Activated CD4-positive, alpha-beta memory T cell treated with anti-CD3 and anti-CD28 coated beads for 36 hours (primary cell): Measurements from ENCODE around the gene C6orf120. TPM values are rescaled to one million over a fixed set of nuclear protein-coding genes. Genes with fewer than 3 reads are reported as not detected.
A peak's percentile ranks its signal among the peaks of the same experiment; 100 is the strongest.

Experiments used
- CTCF ChIA-PET: fragments of 350-600 bp; sonication (Branson Sonifier 250); formaldehyde crosslinking; loops from one replicate; lab custom pipeline; 2021; ENCODE audit warnings: antibody characterized with exemption, inconsistent platforms; lab: Charles Lee
- POLR2A ChIA-PET: fragments of 350-600 bp; sonication (Branson Sonifier 250); formaldehyde crosslinking; loops from one replicate; lab custom pipeline; 2021; ENCODE audit warnings: antibody characterized with exemption; lab: Charles Lee
- DNase-seq: peaks from one replicate; pipeline ENCODE4 v3.0.0-alpha.2; 2020
- H3K27ac Mint-ChIP-seq: one replicate; pipeline ENCODE4 v1.8.0; 2021; ENCODE audit warnings: mixed read lengths
- H3K27me3 Mint-ChIP-seq: one replicate; pipeline ENCODE4 v1.8.0; 2021; ENCODE audit warnings: mixed read lengths
- H3K36me3 Mint-ChIP-seq: one replicate; pipeline ENCODE4 v1.8.0; 2021; ENCODE audit warnings: mixed read lengths
- H3K4me1 Mint-ChIP-seq: one replicate; pipeline ENCODE4 v1.8.0; 2021; ENCODE audit warnings: low read depth, mixed read lengths
- H3K4me3 Mint-ChIP-seq: one replicate; pipeline ENCODE4 v1.8.0; 2021; ENCODE audit warnings: mild to moderate bottlenecking, mixed read lengths
- H3K9me3 Mint-ChIP-seq: one replicate; pipeline ENCODE4 v1.8.0; 2021; ENCODE audit warnings: mixed read lengths
- intact Hi-C: fragments of 100-400 bp; cut with micrococcal nuclease; formaldehyde crosslinking; loops from one replicate; pipeline ENCODE4 v1.15.1; 2023
- total RNA-seq, 2 experiments: library from RNA; stranded (reverse); gene quantifications; one replicate each; pipeline ENCODE4 v1.2.3, GENCODE V29; 2021

C6orf120 gene
- total RNA-seq, 2 experiments from 2014 or later: 15.1 to 15.4 TPM

DNA sequence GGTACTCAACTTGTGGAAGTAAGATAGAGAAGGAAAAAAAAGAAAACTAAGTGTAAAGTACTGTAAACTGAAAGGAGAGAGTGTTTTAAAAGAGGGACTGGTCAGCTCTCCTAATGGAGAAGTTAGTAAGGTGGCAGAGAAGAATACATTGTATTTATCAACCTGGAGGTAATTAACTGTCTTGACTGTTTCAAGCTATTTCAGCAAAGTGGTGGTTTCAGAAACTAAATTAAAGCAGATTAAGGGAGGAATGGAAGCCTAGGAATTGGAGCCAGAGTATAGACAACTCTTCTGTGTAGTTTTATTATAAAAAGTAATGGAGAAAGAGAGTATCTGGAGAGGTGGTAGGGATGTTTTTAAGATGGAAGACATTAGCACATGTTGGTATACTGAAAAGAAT, 25.0 kb downstream of the C6orf120 start:
- H3K4me3 Mint-ChIP-seq: no peak overlapping the region
- no peak overlapping the region for H3K27ac Mint-ChIP-seq
- DNase-seq: no peak
- POLR2A ChIA-PET: no interaction called here
- peaks cover 6% of the 10 kb centered on the region for H3K36me3 Mint-ChIP-seq
- no peaks in the 10 kb centered on the region for H3K9me3 Mint-ChIP-seq
- CTCF ChIA-PET: interaction anchor here (0.6 to 0.8 kb wide), 2 partner anchors 63 to 198 kb away, joined by 3 read pairs; no protein-coding TSS in a partner anchor
- intact Hi-C loops: loop anchor here (10.0 kb wide), 1 partner anchor 512 kb away; no protein-coding TSS in a partner anchor
- H3K27me3 Mint-ChIP-seq: no peaks in the 10 kb centered on the region
- peaks cover 18% of the 10 kb centered on the region for H3K4me1 Mint-ChIP-seq

DNA sequence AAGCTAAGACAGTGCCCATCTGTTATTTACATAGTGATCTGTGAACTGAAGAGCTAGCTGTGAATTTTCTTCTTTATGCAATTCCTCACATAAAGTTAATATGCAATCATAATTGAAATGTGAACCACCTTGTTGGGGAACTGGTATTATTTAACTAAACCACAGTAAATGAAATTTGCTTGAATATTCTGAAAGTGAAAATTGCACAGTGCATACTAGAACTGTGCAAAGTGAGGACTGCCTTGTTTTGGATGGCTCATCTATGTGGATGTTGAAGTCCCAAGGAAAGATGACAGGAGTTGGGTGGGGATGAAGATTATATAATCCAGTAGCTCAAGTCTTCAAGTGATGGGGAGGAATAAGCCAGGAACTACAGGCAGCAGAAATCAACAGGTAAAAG, 28.0 kb downstream of the C6orf120 start:
- H3K9me3 Mint-ChIP-seq: no peaks in the 10 kb centered on the region
- intact Hi-C loops: loop anchor here (10.0 kb wide), 1 partner anchor 515 kb away; no protein-coding TSS in a partner anchor
- no peak overlapping the region for H3K4me3 Mint-ChIP-seq
- POLR2A ChIA-PET: no interaction called here
- peaks cover 14% of the 10 kb centered on the region for H3K4me1 Mint-ChIP-seq
- no peaks in the 10 kb centered on the region for H3K36me3 Mint-ChIP-seq
- no peak for DNase-seq
- no peak overlapping the region for H3K27ac Mint-ChIP-seq
- H3K27me3 Mint-ChIP-seq: no peaks in the 10 kb centered on the region
- CTCF ChIA-PET: no interaction called here

DNA sequence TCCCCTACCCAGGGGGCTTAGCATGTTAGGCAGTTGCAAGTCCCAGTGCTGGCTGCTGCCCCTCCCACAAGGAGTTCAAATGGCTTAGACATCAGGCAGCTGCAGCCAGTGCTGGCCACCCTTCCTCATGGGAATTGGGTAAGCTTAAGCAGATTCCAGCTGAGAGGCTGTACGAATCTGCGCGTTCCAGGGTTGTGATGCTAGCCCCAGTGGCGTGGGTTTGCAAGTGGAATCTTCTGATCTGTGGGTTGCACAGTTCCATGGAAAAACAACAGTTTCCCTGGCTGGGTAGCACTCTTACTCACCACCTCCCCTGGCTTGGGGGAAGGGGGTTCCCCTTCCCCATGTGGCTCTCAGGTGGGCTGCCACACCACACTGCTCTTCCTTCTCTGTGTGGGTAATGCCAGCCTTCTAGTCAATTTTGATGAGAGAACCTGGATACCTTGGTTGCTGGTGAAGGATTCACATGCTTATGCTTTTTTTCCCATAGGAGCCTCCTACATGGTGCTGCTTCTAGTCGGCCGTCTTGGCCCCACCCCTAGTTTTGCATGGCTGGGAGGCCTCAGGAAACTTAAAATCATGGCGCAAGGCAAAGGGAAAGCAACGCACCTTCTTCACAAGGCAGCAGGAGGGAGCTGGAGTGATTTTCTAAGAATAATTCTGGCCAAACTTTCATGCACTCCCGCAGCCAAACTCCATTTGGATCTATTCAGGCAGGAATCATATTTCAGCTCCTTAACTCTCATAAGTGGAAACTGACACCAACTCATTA, 36.5 kb downstream of the C6orf120 start:
- CTCF ChIA-PET: no interaction called here
- no peak overlapping the region for H3K4me3 Mint-ChIP-seq
- H3K4me1 Mint-ChIP-seq: no peaks in the 10 kb centered on the region
- no peak overlapping the region for H3K27ac Mint-ChIP-seq
- H3K27me3 Mint-ChIP-seq: peaks cover 7% of the 10 kb centered on the region
- POLR2A ChIA-PET: no interaction called here
- no peak for DNase-seq
- H3K36me3 Mint-ChIP-seq: no peaks in the 10 kb centered on the region
- no peaks in the 10 kb centered on the region for H3K9me3 Mint-ChIP-seq
- intact Hi-C loops: no loop called here

DNA sequence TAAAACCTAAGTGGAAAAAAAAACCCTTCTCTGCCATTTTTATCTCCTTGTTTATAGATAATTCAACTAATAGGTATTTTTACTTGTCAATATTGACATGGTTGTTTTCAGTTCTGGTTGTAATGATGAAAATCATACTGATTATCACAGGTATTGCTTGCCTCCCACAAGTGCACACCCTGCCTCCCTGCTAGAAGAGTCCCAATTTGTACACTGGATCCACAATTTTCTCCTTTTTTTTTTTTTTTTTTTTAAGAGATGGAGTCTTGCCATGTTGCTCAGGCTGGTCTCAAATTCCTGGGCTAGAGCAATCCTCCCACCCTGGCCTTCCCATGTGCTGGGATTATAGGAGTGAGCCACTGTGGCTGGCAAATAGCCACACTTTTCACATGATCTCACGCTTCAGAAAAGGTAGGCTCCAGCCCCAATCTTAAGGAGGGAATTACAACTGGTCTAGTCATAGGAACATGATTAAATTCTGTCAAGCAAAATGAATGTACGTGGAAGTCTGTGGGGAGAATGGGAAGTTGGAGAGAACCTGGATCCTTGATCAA, 37.1 kb downstream of the C6orf120 start:
- peaks cover 7% of the 10 kb centered on the region for H3K27me3 Mint-ChIP-seq
- DNase-seq: no peak
- H3K4me3 Mint-ChIP-seq: no peak overlapping the region
- H3K9me3 Mint-ChIP-seq: no peaks in the 10 kb centered on the region
- H3K27ac Mint-ChIP-seq: no peak overlapping the region
- ChIA-PET CTCF (no interaction called here), POLR2A (no interaction called here)
- intact Hi-C loops: no loop called here
- no peaks in the 10 kb centered on the region for H3K36me3 Mint-ChIP-seq
- H3K4me1 Mint-ChIP-seq: no peaks in the 10 kb centered on the region

DNA sequence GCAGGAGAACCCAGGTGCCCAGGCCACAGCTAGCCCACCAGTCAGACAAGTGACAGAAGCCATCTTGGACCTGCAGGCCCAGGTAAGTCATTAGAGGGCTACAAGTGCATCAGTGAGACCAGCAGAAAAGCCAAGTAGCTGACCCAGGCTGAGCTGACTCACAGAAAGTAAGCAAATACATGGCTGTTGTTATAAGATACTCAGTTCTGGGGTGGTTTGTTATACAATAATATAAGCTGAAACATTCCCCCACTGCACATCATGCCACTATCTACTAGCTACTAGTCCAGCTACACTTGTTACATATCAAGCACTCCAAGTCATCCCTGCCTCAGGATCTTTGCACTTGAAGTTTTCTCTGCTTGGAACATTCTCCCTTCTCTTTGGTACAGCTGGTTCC, 39.4 kb downstream of the C6orf120 start:
- intact Hi-C loops: no loop called here
- no peak overlapping the region for H3K4me3 Mint-ChIP-seq
- no peak for DNase-seq
- ChIA-PET POLR2A (interaction anchor here (1.0 to 2.0 kb wide), 2 partner anchors 9 to 39 kb away, joined by 3 to 5 read pairs; partner anchors contain the start of gene C6orf120), CTCF (interaction anchor here (0.6 kb wide), 1 partner anchor 617 kb away, joined by 3 read pairs; no protein-coding TSS in a partner anchor)
- no peak overlapping the region for H3K27ac Mint-ChIP-seq
- no peaks in the 10 kb centered on the region for H3K36me3 Mint-ChIP-seq
- H3K9me3 Mint-ChIP-seq: peaks cover 7% of the 10 kb centered on the region
- H3K27me3 Mint-ChIP-seq: peaks cover 5% of the 10 kb centered on the region
- H3K4me1 Mint-ChIP-seq: no peaks in the 10 kb centered on the region

DNA sequence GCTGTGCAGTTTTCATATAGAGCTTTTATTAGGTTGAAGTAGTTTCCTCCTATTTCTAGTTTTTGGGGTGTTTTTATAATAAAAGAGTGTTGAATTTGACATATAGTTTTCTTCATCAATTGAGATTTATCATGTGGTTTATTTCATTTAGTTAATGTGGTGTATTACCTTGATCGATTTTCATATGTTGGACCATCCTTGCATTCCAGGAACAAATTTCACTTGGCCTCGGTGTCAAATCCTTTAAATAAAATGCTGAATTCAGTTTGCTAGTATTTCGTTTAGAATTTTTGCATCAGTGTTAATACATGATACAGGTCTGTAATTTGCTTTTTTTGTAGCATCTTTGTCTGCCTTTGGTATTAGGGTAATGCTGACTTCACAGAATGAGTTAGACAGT, 43.5 kb downstream of the C6orf120 start:
- peaks cover 12% of the 10 kb centered on the region for H3K4me1 Mint-ChIP-seq
- peaks cover 20% of the 10 kb centered on the region for H3K36me3 Mint-ChIP-seq
- no peak for DNase-seq
- H3K27ac Mint-ChIP-seq: no peak overlapping the region
- no peak overlapping the region for H3K4me3 Mint-ChIP-seq
- H3K27me3 Mint-ChIP-seq: no peaks in the 10 kb centered on the region
- intact Hi-C loops: no loop called here
- POLR2A ChIA-PET: no interaction called here
- H3K9me3 Mint-ChIP-seq: peaks cover 12% of the 10 kb centered on the region
- CTCF ChIA-PET: no interaction called here

DNA sequence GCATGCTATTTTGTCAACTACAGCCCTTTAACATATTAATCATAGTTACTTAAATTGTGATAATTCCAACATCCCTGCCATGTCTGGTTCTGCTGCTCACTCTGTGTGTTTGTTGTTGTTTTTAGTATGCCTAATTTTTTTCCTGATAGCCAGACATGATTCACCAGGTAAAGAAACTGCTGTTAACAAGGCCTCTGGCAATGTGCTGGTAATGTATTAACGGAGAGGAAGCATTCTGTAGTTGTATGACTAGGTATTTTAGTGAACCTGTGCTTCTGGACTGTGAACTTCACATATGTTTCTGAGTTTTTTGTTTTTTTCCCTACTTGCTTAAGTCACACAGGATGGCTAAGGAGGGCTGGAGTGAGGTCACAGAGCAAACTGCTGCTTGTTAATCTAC, 44.6 kb downstream of the C6orf120 start:
- Mint-ChIP-seq H3K27me3 (no peaks in the 10 kb centered on the region), H3K27ac (no peak overlapping the region), H3K9me3 (peaks cover 12% of the 10 kb centered on the region), H3K4me1 (peaks cover 12% of the 10 kb centered on the region), H3K36me3 (peaks cover 26% of the 10 kb centered on the region), H3K4me3 (no peak overlapping the region)
- CTCF ChIA-PET: no interaction called here
- intact Hi-C loops: no loop called here
- DNase-seq: no peak
- POLR2A ChIA-PET: no interaction called here

DNA sequence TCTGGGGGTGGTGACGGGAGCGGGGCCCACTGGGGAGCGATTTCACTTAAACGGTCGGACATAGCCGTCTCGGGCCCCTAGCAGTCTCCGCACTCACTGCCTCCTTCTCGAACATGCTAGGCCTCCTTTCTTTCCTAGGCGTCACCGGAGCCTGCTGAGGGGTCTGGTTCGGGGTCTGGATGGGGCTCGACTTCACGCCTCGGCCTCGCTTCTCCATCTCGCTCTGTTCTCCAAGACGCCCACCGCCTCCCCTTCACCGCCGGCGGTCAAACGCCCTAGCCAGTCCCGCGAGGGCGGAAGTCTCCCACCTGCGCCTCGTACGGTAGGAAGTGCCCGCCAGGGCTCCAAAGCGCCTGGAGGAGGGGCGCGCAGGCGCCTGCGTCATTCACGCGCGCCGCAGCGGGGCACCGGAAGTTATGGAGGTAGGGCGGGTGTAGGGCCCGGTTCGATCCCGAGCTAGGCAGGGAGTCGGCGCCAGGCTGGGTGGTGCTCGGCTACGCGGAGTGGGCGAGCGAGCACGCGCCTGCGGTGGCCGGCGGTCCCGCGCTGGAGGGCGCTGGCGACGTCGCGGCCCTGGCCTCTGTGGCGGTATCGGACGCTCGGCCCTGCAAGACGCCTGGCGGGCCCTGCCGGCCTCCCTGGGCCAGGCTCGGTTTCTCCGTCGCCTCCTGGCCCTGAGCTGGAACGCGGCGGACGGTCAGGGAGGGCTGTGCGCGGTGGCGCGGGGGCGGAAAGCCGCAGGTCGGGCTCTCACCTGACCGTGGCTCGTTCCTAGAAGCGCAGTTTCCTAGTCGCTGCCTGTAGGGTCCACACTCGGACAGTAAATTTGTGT, 49.5 kb downstream of the C6orf120 start, which contains the start of the genes DYNLT2 and ERMARD:
Gene DYNLT2, minus strand, starts transcription at position 331 of the 832 bp plus-strand sequence. Its CDS starts 114 bp downstream, at position 217.
Gene ERMARD, plus strand, starts transcription at position 381 of the 832 bp plus-strand sequence. Its CDS starts 36 bp downstream, at position 417.
- peak; percentile 96 for DNase-seq
- intact Hi-C loops: loop anchor here (1.0 kb wide), 4 partner anchors 28 to 803 kb away; partner anchors contain the start of genes C6orf120, TBP and WDR27
- Mint-ChIP-seq H3K4me3 (peak within 1 kb of the TSS; percentile 95), H3K27me3 (no peaks in the 10 kb centered on the region), H3K27ac (peak within 1 kb of the TSS; percentile 98), H3K9me3 (peaks cover 5% of the 10 kb centered on the region), H3K36me3 (peaks cover 25% of the 10 kb centered on the region), H3K4me1 (peaks cover 29% of the 10 kb centered on the region)
- ChIA-PET CTCF (interaction anchor here (1.0 to 1.3 kb wide), 3 partner anchors 39 to 833 kb away, joined by 3 to 7 read pairs (median 4); partner anchors contain the start of genes PDCD2 and TBP), POLR2A (interaction anchor here (0.7 to 4.1 kb wide), 10 partner anchors 22 to 802 kb away, joined by 3 to 34 read pairs (median 6); partner anchors contain the start of genes C6orf120, FAM120B, PHF10 and PSMB1)

DNA sequence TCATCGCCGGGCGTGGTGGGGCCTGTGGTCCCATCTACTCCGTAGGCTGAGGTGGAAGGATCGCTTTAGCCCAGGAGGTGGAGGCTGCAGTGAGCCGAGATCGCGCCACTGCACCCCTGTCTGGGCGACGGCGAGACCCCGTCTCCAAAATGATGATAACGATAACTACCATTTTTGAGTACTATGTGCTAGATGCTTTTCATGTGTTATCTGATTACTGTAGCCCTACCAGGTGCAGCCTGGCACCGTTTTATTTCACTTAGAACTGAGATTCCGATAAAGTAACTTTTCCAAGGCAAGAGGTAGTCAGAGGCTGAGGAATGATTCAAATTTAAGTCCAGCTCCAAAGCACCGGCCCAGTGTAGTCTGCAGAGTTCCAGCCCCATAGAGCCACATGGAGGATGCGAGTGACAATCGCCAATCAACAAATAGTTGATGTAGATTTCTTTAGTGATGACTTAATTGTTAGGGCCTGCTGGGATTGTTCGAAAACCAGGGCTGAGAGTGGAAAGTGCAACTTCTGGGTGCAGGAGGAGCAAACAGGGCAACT, 50.2 kb downstream of the C6orf120 start:
- peaks cover 29% of the 10 kb centered on the region for H3K4me1 Mint-ChIP-seq
- H3K36me3 Mint-ChIP-seq: peaks cover 29% of the 10 kb centered on the region
- H3K9me3 Mint-ChIP-seq: peaks cover 3% of the 10 kb centered on the region
- H3K27ac Mint-ChIP-seq: peak overlapping the region; percentile 98
- CTCF ChIA-PET: interaction anchor here (1.0 to 1.3 kb wide), 3 partner anchors 38 to 832 kb away, joined by 3 to 7 read pairs (median 4); partner anchors contain the start of genes PDCD2 and TBP
- POLR2A ChIA-PET: interaction anchor here (0.7 to 4.1 kb wide), 9 partner anchors 21 to 801 kb away, joined by 3 to 34 read pairs (median 6); partner anchors contain the start of genes C6orf120, PHF10, PSMB1 and TBP
- peak overlapping the region; percentile 95 for H3K4me3 Mint-ChIP-seq
- DNase-seq: peak; percentile 26
- no peaks in the 10 kb centered on the region for H3K27me3 Mint-ChIP-seq
- intact Hi-C loops: no loop called here
